Muscle of back (tissue), 11 donors: ENCODE data around the gene GALNT17. TPM values are rescaled to one million over a fixed set of nuclear protein-coding genes. Genes with fewer than 3 reads are reported as not detected.

ENCODE experiments used
- DNase-seq, 3 donors: peaks; one replicate each; pipeline versions ENCODE4 v3.0.0 to v3.0.0-alpha.2; 2013
- polyA plus RNA-seq, 10 donors: library from polyadenylated mRNA; unstranded; fragments of 120-200 nt; gene quantifications; one replicate each; pipeline ENCODE4 v1.2.1, GENCODE V29; 2013; ENCODE audit not compliant: insufficient read length in 10 of 10

GALNT17 gene
- polyA plus RNA-seq, 10 donors = 26.9 to 44.8 (median 33.3) TPM

- DNase-seq = no peak
Observed at GRCh38 chr7:71442492-71443190, 310.7 kb downstream of the GALNT17 start.

GRCh38 chr7:71443191-71443530 lies 311.2 kb downstream of the GALNT17 start:
- DNase-seq = no peak

- DNase-seq = no peak
Observed at GRCh38 chr7:71444130-71444529, 312.2 kb downstream of the GALNT17 start.

- DNase-seq = no peak
Observed at GRCh38 chr7:71453630-71454029, 321.7 kb downstream of the GALNT17 start.

GRCh38 chr7:71454981-71455380 lies 323.0 kb downstream of the GALNT17 start:
- DNase-seq = no peak

DNA sequence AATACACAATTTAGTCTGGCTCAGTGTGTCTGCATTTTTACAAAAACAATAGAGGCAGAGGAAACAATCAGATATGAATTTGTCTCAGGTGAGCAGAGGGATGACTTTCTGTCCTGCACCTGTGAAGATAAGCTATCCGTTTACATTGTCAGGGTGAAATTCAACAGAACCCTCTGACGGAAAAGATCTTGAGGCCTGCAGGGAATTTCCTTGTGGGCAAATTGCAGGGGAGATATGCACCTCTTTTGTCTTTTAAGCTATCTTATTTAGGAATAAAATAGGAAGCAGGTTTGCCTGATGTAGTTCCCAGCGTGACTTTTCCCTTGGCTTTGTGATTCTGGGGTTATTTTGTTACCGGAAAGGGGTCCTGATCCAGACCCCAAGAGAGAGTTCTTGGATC lies 325.1 kb downstream of the GALNT17 start:
- no peak for DNase-seq

DNA sequence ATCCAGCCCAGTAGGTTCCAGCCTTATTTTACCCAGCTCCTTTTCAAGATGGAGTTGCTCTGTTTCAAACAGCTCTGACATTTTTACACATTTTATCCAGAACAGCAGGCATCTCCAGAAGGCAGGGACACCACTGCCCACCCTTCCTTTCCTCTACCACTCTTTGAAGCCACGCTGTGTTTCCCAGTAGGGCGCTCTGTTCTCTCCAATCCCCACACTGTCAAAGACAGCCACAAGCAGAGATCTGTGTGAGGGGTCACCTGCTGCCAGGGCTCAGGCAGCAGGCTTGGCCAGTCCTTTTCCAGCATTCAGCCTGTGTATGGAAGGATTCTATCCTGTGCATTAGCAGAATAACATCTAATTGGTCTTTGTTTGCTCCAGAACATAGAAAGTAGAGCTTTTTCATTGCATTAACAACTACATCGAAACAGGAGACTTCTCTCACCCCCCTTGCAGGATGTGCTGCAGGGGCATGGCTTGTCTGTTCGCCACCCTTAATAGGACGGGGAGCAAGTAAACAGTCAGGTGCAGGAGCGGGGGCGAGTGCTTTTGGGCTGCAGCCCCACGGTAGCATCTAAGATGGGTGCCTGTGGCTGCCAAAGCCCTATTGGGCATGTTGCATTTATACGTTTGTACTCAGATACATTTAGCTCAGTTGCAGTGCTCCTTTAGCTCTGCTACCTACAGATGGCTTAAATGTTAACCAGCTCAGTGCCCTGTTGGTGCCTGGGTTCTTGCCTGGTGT lies 326.1 kb downstream of the GALNT17 start:
- DNase-seq = no peak

- DNase-seq = peak; percentile 36 to 47 (median 46)
Observed at GRCh38 chr7:71459132-71459531, 327.2 kb downstream of the GALNT17 start.

- no peak for DNase-seq
Observed at GRCh38 chr7:71461572-71461971, 329.6 kb downstream of the GALNT17 start.

DNA sequence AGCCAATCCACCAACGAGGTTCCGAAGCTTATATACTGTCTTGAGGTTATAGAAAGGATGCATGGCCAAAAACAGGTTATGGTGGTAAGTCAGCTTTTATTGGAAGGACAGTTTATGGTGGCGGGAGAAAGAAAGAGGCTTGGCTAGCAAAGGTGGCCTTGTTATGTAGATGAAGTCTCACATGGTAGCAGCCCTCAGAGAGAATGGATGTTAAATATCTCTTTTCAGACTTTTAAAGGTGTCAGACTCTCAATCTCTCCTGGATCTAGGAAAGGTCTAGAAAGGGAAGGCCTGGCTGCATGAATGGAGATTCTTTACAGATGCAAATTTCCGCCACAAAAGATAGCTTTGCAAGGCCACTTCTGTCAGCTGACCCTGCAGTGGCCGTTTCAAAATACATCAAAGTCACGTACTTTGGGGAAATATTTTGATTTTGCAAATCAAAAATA lies 333.8 kb downstream of the GALNT17 start:
- DNase-seq = no peak

- no peak for DNase-seq
Observed at GRCh38 chr7:71466448-71467145, 334.7 kb downstream of the GALNT17 start.

DNA sequence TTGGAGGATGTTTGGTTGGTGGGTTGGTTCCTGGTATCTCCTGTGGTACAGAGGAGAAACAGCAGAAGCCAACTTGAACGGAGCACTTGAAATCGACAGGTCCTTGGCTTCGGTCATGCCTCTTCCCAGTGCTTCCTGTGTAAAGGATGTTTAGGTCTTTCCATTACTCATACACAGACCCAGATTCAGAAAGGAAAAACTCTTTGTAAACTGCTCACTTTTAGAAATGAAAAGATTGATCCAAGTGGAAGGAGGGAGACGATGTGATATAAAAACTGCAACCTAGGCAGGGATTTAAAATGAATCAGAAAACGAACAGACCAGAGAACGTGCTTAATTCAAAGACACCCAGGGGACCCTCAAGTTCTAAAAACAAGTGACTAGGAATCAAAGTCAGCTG lies 338.4 kb downstream of the GALNT17 start:
- DNase-seq = peak in 2 of 3 donors; percentile 54 to 73

- peak in 1 of 3 donors; percentile 70 for DNase-seq
Observed at GRCh38 chr7:71470830-71471229, 338.9 kb downstream of the GALNT17 start.

GRCh38 chr7:71472962-71473361 lies 341.0 kb downstream of the GALNT17 start:
- no peak for DNase-seq

- DNase-seq = no peak
Observed at GRCh38 chr7:71473366-71473967, 341.5 kb downstream of the GALNT17 start.

GRCh38 chr7:71477441-71477840 lies 345.5 kb downstream of the GALNT17 start:
- DNase-seq = no peak

- DNase-seq = no peak
Observed at GRCh38 chr7:71479231-71479630, 347.3 kb downstream of the GALNT17 start.

- DNase-seq = no peak
Observed at GRCh38 chr7:71480791-71481190, 348.8 kb downstream of the GALNT17 start.

DNA sequence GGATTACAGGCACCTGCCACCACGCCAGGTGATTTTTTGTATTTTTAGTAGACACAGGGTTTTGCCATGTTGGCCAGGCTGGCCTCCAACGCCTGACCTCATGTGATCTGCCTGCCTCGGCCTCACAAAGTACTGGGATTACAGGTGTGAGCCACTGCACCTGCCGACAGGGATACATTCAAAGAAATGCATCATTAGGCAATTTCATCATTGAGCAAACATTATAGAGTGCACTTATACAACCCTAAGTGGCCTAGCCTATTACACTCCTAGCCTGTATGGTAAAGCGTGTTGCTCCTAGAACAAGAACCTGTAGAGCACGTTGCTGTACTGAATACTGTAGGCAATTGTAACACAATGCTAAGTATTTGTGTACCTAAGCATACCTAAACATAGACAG lies 350.3 kb downstream of the GALNT17 start:
- no peak for DNase-seq

DNA sequence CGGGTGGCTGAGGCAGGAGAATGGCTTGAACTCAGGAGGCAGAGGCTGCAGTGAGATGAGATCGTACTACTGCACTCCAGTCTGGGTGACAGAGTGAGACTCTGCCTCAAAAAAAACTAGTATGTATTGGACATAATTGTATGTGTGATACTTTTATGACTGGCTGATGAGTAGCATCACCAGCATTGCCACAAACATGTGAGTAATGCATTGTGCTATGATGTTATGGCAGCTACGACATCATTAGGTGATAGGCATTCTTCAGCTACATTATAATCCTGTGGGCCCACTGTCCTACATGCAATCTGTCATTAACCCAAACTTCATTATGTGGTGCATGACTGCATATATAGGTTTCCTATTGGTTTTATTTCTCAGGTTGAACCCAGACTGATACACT lies 352.4 kb downstream of the GALNT17 start:
- no peak for DNase-seq

- DNase-seq = no peak
Observed at GRCh38 chr7:71485586-71485985, 353.6 kb downstream of the GALNT17 start.

DNA sequence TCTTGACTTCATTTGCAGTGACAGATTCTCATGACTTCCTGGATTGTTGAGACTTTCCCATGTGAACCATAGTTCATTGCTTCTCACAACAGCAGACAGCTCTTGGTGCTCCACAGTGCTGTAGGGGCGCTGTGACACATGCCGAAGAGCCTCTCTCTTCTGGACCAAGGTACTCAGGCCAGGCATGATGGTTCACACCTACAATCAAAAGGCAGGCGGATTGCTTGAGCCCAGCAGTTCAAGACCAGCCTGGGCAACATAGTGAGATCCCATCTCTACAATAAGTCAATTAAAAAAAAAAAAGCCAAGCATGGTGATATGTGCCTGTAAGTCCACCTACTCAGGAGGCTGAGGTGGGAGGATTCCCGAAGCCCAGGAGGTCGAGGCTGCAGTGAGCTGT lies 354.5 kb downstream of the GALNT17 start:
- DNase-seq = no peak
